Vagina (tissue), 2 donors: ENCODE results near the gene HSD3B2.

Source experiments
- POLR2A ChIP-seq, 2 donors: fragments of 450-650 bp; IDR thresholded peaks; one replicate each; pipeline ENCODE4 v1.6.1; 2017; ENCODE audit warnings: antibody characterized with exemption in 2 of 2, mild to moderate bottlenecking in 2 of 2, moderate library complexity in 2 of 2
- POLR2AphosphoS5 ChIP-seq, 2 donors: sonication (generic); formaldehyde crosslinking; IDR thresholded peaks; one replicate each; pipeline ENCODE4 v1.9.0; 2017; ENCODE audit warnings: antibody characterized with exemption in 2 of 2, mild to moderate bottlenecking in 2 of 2, low read depth in 1 of 2; ENCODE audit not compliant: insufficient read depth in 1 of 2
- TF ChIP-seq, protein P1 (sequence below), 3 experiments: fragments of 450-650 bp in 2 of 3; fragments of 200-600 bp in 1 of 3; sonication (generic) in 1 of 3; IDR thresholded peaks; one replicate each; pipeline ENCODE4 v1.5.1; 2017 to 2019; ENCODE audit warnings: antibody characterized with exemption in 3 of 3, mild to moderate bottlenecking in 2 of 3, moderate library complexity in 2 of 3

DNA sequence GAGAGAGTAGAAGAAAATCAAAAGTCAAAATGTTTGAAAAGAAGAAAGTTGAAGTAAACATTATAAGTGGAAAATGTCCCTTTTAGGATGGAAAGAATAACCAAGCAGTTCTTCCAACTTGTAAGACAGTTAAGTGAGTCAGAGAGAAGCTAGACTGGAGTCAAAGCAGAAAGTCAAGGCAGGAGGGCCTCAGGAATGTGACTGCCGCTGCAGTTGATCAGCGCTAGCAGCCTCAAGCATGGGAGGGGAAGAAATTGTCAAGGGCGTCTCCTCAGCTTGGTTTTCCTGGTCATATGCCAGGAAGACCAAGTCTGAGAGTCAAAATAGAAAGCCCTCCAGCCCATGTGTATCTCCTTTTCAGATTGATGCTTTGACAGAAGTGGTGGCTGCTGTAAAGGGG lies 23.2 kb upstream of the HSD3B2 start:
- TF ChIP-seq, protein P1, sequence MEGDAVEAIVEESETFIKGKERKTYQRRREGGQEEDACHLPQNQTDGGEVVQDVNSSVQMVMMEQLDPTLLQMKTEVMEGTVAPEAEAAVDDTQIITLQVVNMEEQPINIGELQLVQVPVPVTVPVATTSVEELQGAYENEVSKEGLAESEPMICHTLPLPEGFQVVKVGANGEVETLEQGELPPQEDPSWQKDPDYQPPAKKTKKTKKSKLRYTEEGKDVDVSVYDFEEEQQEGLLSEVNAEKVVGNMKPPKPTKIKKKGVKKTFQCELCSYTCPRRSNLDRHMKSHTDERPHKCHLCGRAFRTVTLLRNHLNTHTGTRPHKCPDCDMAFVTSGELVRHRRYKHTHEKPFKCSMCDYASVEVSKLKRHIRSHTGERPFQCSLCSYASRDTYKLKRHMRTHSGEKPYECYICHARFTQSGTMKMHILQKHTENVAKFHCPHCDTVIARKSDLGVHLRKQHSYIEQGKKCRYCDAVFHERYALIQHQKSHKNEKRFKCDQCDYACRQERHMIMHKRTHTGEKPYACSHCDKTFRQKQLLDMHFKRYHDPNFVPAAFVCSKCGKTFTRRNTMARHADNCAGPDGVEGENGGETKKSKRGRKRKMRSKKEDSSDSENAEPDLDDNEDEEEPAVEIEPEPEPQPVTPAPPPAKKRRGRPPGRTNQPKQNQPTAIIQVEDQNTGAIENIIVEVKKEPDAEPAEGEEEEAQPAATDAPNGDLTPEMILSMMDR (IDR thresholded peaks at IDR 0.05): no peak
- TF ChIP-seq POLR2A (IDR thresholded peaks at IDR 0.05): no peak
- no peak for TF ChIP-seq POLR2AphosphoS5 (IDR thresholded peaks at IDR 0.05; ENCODE audit: insufficient read depth in 1 of 2, low read depth in 1 of 2)
